Uterus (tissue), 4 donors: ENCODE data around the gene HUNK. TPM values are rescaled to one million over a fixed set of nuclear protein-coding genes. Genes with fewer than 3 reads are reported as not detected.

Source experiments
- DNase-seq, 2 donors: peaks; one replicate each; pipeline ENCODE4 v3.0.0-alpha.2; 2019 to 2020
- H3K27ac ChIP-seq, 2 donors: fragments of 200-600 bp; sonication (generic); 1 replicate in 1 of 2; 2 replicates in 1 of 2; pipeline ENCODE4 v1.5.1; 2016 to 2018
- H3K27me3 ChIP-seq, 2 donors: fragments of 200-600 bp; sonication (generic); one replicate each; pipeline ENCODE4 v1.5.1; 2018 to 2019; ENCODE audit warnings: control low read depth in 1 of 2
- H3K36me3 ChIP-seq, 2 donors: fragments of 200-600 bp; sonication (generic); one replicate each; pipeline ENCODE4 v1.5.1; 2019; ENCODE audit warnings: control low read depth in 1 of 2
- H3K4me1 ChIP-seq, 2 donors: fragments of 200-600 bp; sonication (generic); one replicate each; pipeline ENCODE4 v1.5.1; 2018 to 2019; ENCODE audit warnings: control low read depth in 1 of 2
- H3K4me3 ChIP-seq, 2 donors: fragments of 200-600 bp; sonication (generic); 1 replicate in 1 of 2; 2 replicates in 1 of 2; pipeline ENCODE4 v1.5.1; 2018 to 2019; ENCODE audit warnings: mild to moderate bottlenecking in 1 of 2
- H3K9me3 ChIP-seq, 2 donors: fragments of 200-600 bp; sonication (generic); one replicate each; pipeline ENCODE4 v1.5.1; 2019; ENCODE audit warnings: control low read depth in 1 of 2
- POLR2A ChIP-seq, 2 donors: fragments of 450-650 bp; IDR thresholded peaks; one replicate each; pipeline ENCODE4 v1.6.1; 2016; ENCODE audit warnings: antibody characterized with exemption in 2 of 2, mild to moderate bottlenecking in 1 of 2, moderate library complexity in 1 of 2
- intact Hi-C: fragments of 100-400 bp; cut with DNase I; formaldehyde crosslinking; loops from one replicate; pipeline ENCODE4 v1.15.1; 2023; ENCODE audit warnings: low total_unique reads
- total RNA-seq, 4 donors: library from RNA; depleted of rRNA in 3 of 4; stranded (reverse); fragments of >200 nt in 3 of 4; gene quantifications; one replicate each; pipeline versions ENCODE4 v1.1.0 to v1.2.4, GENCODE V29; 2014 to 2023
- TF ChIP-seq, protein P1 (sequence below), 4 experiments: fragments of 200-600 bp in 2 of 4; fragments of 450-650 bp in 2 of 4; sonication (generic) in 2 of 4; IDR thresholded peaks; one replicate each; pipeline ENCODE4 v1.5.1; 2016 to 2019; ENCODE audit warnings: antibody characterized with exemption in 4 of 4, mild to moderate bottlenecking in 2 of 4, moderate library complexity in 1 of 4
- donor health status: DM: yes; HTN: yes; CAD: no.

Gene HUNK
- total RNA-seq, 4 donors from 2014 or later: 1.5 to 8.8 (median 4.6) TPM

DNA sequence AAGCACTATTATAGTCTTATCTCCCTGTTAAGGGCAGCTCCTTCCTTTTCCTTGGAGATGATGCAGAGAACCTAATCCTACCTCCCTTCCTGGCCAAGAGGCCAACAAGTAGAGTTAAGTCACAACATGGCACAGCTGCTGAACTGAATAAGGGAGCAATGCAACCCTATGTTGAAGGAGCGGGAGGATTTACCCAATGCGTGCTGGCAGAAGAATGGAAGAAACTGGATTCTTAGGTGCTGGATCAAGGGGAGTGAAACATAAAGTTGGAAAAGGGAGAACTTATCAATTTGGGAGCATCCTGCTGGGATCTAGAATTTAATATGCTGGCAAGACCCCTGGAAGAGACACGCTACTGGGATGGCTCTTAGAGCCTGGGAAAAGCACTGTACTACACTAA is 12.0 kb upstream of the HUNK start:
- Histone ChIP-seq H3K27ac (no peak overlapping the region), H3K36me3 (no peaks in the 10 kb centered on the region), H3K9me3 (no peaks in the 10 kb centered on the region), H3K4me1 (no peaks in the 10 kb centered on the region), H3K27me3 (no peaks in the 10 kb centered on the region), H3K4me3 (no peak overlapping the region)
- DNase-seq: no peak
- no peak for TF ChIP-seq POLR2A (IDR thresholded peaks at IDR 0.05)
- TF ChIP-seq, protein P1, sequence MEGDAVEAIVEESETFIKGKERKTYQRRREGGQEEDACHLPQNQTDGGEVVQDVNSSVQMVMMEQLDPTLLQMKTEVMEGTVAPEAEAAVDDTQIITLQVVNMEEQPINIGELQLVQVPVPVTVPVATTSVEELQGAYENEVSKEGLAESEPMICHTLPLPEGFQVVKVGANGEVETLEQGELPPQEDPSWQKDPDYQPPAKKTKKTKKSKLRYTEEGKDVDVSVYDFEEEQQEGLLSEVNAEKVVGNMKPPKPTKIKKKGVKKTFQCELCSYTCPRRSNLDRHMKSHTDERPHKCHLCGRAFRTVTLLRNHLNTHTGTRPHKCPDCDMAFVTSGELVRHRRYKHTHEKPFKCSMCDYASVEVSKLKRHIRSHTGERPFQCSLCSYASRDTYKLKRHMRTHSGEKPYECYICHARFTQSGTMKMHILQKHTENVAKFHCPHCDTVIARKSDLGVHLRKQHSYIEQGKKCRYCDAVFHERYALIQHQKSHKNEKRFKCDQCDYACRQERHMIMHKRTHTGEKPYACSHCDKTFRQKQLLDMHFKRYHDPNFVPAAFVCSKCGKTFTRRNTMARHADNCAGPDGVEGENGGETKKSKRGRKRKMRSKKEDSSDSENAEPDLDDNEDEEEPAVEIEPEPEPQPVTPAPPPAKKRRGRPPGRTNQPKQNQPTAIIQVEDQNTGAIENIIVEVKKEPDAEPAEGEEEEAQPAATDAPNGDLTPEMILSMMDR (IDR thresholded peaks at IDR 0.05): no peak
- intact Hi-C loops: loop anchor here (5.0 kb wide), 1 partner anchor 51 kb away; no protein-coding TSS in a partner anchor

DNA sequence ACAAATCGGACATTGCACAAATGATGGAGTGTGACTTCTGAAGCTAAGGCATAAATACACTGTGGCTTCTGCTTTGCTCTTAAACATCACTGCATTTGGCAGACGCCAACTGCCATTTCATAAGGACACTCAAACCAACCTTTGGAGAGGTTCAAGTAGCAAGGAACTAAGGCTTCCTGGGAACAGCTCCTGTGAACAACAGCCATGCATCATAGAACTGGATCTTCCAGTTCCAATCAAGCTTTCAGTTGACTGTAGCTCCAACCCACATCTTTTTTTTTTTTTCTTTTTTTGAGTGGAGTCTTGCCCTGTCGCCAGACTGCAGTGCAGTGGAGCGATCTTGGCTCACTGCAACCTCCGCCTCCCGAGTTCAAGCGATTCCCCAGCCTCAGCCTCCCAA is 10.7 kb upstream of the HUNK start:
- intact Hi-C loops: loop anchor here (5.0 kb wide), 1 partner anchor 50 kb away; no protein-coding TSS in a partner anchor
- Histone ChIP-seq H3K4me1 (no peaks in the 10 kb centered on the region), H3K4me3 (no peak overlapping the region), H3K27ac (no peak overlapping the region), H3K36me3 (no peaks in the 10 kb centered on the region), H3K27me3 (no peaks in the 10 kb centered on the region), H3K9me3 (no peaks in the 10 kb centered on the region)
- no peak for DNase-seq
- TF ChIP-seq, protein P1 (IDR thresholded peaks at IDR 0.05): no peak
- no peak for TF ChIP-seq POLR2A (IDR thresholded peaks at IDR 0.05)

- intact Hi-C loops: loop anchor here (5.0 kb wide), 1 partner anchor 392 kb away; no protein-coding TSS in a partner anchor
- Histone ChIP-seq H3K4me1 (no peaks in the 10 kb centered on the region), H3K36me3 (no peaks in the 10 kb centered on the region), H3K9me3 (no peaks in the 10 kb centered on the region), H3K27ac (no peak overlapping the region), H3K4me3 (no peak overlapping the region), H3K27me3 (no peaks in the 10 kb centered on the region)
- DNase-seq: no peak
- no peak for TF ChIP-seq POLR2A (IDR thresholded peaks at IDR 0.05)
- TF ChIP-seq, protein P1 (IDR thresholded peaks at IDR 0.05): no peak
Observed at GRCh38 chr21:31865429-31865970, 7.3 kb upstream of the HUNK start.

DNA sequence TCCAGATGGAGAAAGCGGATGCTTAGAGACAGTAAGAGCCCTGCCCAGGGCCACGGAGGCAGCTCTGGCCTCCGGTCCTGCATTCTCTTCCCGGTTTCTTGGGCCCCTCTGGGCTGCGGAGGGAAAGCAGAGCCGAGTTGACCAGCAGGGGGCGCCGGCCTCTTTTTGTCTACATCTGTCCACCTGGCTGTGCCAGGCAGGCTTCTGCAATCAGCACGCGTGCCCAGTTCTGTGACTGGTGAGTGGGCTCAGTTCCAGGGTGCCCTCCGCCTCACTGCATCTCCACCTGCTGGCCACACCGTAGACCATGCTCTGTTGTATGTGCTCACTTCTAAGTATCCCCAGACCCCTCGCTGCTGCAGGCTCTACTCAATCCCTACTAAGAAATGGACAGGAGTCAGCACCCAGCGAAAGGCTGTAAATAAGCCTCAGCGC is 6.7 kb upstream of the HUNK start:
- Histone ChIP-seq H3K9me3 (no peaks in the 10 kb centered on the region), H3K27ac (no peak overlapping the region), H3K36me3 (no peaks in the 10 kb centered on the region), H3K4me1 (no peaks in the 10 kb centered on the region), H3K27me3 (no peaks in the 10 kb centered on the region), H3K4me3 (no peak overlapping the region)
- DNase-seq: peak; percentile 82 to 85
- TF ChIP-seq POLR2A (IDR thresholded peaks at IDR 0.05): no peak
- TF ChIP-seq, protein P1 (IDR thresholded peaks at IDR 0.05): peak; percentile 66 to 90 (median 82)
- intact Hi-C loops: loop anchor here (5.0 kb wide), 1 partner anchor 391 kb away; no protein-coding TSS in a partner anchor

GRCh38 chr21:31869750-31870149 is 3.1 kb upstream of the HUNK start:
- Histone ChIP-seq H3K4me1 (peaks cover 0 to 6% of the 10 kb centered on the region in 2 donors), H3K4me3 (no peak overlapping the region), H3K27me3 (no peaks in the 10 kb centered on the region), H3K27ac (no peak overlapping the region), H3K9me3 (no peaks in the 10 kb centered on the region), H3K36me3 (no peaks in the 10 kb centered on the region)
- TF ChIP-seq, protein P1 (IDR thresholded peaks at IDR 0.05): no peak
- TF ChIP-seq POLR2A (IDR thresholded peaks at IDR 0.05): no peak
- intact Hi-C loops: loop anchor here (5.0 kb wide), 1 partner anchor 388 kb away; no protein-coding TSS in a partner anchor
- no peak for DNase-seq
